Kidney glomerular epithelial cell (primary cell): ENCODE results near the gene PYHIN1.

Source experiments
- DNase-seq: peaks from one replicate; lab custom pipeline; 2025; lab: John Stamatoyannopoulos, UW

PYHIN1 gene

DNA sequence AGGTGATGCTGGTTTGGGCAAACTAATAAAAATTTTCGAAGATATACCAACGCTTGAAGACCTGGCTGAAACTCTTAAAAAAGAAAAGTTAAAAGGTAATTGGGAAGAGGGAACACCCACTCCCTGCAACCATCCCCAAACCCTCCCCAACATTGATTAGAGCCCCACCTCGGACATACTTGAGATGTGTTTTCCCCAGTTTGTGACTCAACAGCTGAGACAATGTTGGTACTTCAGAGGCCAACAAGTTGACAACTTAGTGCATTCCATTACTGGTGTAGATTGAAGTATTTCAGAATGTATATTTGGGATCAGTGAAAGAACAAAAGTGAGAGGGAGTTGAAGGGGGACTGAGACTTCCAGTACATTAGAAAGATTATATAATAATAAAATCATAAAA, 83.5 kb downstream of the PYHIN1 start:
- no peak for DNase-seq

DNA sequence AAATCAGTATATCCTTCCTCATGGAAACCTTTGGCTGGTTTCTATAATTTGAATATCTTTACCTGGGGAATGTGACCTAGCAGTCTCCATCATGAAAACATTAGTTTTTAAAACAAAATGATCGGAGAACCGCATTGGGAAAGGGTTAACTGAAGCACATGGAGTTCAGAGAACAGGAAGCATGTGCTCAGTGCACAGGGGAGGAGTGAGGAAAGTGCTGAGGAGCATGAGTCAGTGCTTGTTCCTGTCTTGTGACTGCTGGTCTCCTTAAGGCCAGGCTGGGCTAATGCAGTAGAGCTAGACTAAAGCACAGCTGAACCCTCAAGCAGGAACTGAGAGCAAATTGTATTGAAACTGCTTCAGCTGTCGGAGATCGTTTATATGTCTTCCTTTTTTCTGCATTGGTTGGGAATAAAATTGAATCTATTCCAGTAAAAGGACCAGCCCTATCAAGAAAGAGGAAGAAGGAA, 84.1 kb downstream of the PYHIN1 start:
- peak; percentile 75 for DNase-seq

DNA sequence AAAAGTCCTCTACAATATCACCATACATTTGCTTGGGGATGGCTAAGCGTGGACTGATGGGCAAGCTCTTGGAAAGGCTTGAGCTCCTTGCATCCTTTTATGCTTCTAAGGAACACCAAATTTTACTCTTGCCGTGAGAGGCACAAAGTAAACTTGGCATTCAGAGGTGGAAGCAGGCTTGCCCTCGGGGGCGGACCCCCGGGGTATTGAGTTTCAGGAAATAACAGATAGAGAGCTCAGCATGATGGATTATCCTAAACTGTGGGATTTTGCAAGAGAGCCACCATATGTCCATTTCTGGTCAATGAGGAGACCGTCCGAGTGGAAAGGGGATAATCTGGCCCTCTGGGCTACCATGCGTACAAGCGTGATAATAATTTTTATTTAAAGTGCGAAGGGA, 92.4 kb downstream of the PYHIN1 start:
- DNase-seq: no peak

DNA sequence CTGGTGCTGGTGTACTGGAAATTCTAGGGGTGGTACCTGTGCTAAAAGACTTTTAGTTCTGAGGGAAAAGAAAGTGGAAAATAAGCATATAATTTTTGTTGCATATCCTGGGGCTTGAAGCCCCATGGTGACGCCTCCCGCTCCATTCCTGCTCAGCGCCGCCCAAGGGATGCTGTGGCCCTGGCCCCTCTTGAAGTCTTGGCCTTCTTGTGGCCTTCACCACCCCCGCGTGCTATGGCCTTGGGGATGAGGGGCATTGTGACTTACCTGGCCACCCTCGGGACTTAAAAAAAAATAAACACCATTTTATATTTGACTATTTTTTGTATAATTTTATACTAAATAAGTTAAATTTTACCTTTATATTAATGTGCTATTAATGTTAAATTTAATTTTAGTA, 93.7 kb downstream of the PYHIN1 start:
- DNase-seq: no peak
